ENCODE results near the gene GMCL2.

Gene GMCL2

DNA sequence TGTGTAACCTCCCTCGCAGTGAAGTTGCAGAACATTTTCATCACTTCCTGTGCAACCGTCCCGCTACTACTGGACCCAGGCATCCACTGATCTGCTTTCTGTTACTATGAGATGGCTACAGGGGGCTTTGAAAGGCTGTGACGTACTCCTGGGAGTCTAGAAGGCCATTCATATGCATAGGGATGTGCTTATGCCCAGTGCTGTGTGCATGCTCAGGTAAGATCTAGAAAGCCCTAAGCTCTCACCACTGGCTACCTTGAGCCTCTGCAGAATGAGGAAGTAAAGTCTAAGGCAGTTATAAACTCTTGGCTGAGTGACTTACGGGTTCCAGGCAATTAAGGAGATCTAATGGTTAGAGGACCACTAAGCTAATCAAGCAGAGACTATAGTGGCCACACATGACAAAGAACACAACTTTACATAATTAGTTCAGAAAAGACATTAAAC, 28.9 kb upstream of the GMCL2 start:
- no peak for DNase-seq (ENCODE audit: low read depth in 1 of 2, low spot score in 1 of 2)
- in situ Hi-C loops (cut with HindIII; ENCODE audit: low pct_unique_long_range_greater_than_20kb, low sequenced_read_pairs): no loop called here
- no peak for TF ChIP-seq JUND (IDR thresholded peaks at IDR 0.05; ENCODE audit: low read depth)

DNA sequence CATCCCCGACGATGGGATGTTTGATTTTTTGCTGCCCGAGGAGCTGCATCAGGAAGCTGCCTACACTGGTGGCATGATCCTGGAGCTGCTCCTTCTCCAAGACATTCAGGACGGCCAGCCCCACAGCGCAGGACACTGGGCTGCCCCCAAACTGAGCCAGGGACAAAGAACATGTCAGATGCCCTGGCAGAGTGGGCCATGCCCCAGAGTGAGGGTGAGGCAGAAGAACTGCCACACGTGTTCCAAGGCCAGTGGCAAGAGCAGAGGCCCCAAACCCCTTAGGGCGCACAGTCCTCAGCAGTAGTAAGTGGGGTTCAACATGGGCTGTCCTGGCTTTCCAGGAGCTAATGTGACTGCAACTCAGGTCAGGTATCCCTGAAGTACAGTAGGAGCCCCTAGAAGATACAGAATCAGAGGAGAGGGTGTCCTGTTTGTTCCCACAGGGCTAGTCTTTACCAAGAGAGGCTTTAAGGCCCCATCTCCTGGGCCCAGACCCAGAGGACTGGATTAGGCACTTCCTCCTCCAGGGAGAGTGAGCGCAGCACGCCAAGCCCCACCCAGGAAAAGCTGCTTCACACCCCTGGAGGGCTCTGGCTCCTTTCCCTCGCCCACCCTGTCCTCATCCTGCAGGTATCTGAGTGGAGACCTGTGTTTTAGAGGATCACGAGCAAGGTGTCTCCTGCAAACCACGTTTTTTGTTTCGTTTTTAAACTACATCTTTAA, 28.3 kb upstream of the GMCL2 start:
- DNase-seq (ENCODE audit: low read depth in 1 of 2, low spot score in 1 of 2): no peak
- in situ Hi-C loops (cut with HindIII; ENCODE audit: low pct_unique_long_range_greater_than_20kb, low sequenced_read_pairs): no loop called here
- no peak for TF ChIP-seq JUND (IDR thresholded peaks at IDR 0.05; ENCODE audit: low read depth)

DNA sequence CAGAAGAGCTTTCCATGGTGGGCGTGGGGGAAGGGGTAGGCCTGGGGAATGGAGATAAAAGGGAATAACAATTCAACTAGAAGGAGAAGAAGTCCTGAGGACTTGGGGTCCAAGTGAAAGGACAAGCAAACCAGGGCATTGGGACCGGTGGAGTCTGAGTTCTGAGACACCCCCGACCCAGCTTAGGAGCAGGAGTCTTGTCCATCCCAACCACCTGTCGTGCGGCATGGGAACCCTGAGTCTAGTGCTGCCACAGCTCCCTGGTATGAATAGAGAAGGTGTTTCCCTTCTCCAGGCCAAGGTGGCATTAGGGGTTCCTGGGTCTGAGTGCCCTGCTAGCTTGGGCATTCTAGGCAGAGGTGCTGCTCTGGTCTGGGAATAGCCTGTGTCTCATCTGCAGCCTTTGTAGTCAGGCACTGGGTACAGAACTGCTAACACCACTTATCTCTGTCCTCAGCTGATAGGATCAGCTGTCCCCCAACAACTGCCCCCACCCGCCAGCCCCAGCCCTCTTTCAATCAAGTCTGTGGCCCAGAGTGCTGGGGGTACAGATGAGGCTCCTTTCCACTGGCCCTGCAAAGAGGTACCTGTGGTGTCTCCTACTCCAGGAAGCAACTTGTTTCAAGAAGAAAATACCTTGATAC, 27.1 kb upstream of the GMCL2 start:
- in situ Hi-C loops (cut with HindIII; ENCODE audit: low pct_unique_long_range_greater_than_20kb, low sequenced_read_pairs): no loop called here
- DNase-seq (ENCODE audit: low read depth in 1 of 2, low spot score in 1 of 2): no peak
- TF ChIP-seq JUND (IDR thresholded peaks at IDR 0.05; ENCODE audit: low read depth): no peak

DNA sequence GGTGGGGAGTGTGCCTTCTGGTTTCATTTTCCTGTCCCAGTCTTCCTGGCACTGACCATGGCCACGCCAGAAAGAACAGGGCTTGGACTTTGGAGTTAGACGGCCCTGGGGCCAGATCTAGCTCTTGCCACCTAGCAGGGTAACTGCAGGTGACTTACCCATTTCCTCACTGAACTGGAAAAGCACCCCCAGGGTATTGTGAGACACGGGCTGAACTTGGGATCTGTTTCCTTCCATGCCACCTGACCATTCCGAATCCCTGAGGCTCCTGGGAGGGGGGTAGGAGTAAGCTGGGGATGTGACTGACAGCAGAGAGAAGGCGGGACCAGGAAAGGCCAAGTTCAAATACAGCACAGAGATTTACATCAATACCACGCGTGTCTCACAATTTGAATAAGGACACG, 26.6 kb upstream of the GMCL2 start:
- no peak for TF ChIP-seq JUND (IDR thresholded peaks at IDR 0.05; ENCODE audit: low read depth)
- peak in 1 of 2 experiments; percentile 83 for DNase-seq (ENCODE audit: low read depth in 1 of 2, low spot score in 1 of 2)

GRCh38 chr5:178213003-178213461, 25.9 kb upstream of the GMCL2 start:
- no peak for TF ChIP-seq JUND (IDR thresholded peaks at IDR 0.05; ENCODE audit: low read depth)
- DNase-seq (ENCODE audit: low read depth in 1 of 2, low spot score in 1 of 2): peak in 1 of 2 experiments; percentile 56
- in situ Hi-C loops (cut with HindIII; ENCODE audit: low pct_unique_long_range_greater_than_20kb, low sequenced_read_pairs): no loop called here

More for the DNA sequence above, 26.6 kb upstream of the GMCL2 start:
- in situ Hi-C loops (cut with HindIII; ENCODE audit: low pct_unique_long_range_greater_than_20kb, low sequenced_read_pairs): no loop called here

GRCh38 chr5:178212241-178213002, 25.3 kb upstream of the GMCL2 start:
- TF ChIP-seq JUND (IDR thresholded peaks at IDR 0.05; ENCODE audit: low read depth): no peak
- DNase-seq (ENCODE audit: low read depth in 1 of 2, low spot score in 1 of 2): no peak

GRCh38 chr5:178211095-178212048, 24.2 kb upstream of the GMCL2 start:
- TF ChIP-seq JUND (IDR thresholded peaks at IDR 0.05; ENCODE audit: low read depth): no peak
- peak in 1 of 2 experiments; percentile 29 for DNase-seq (ENCODE audit: low read depth in 1 of 2, low spot score in 1 of 2)
- in situ Hi-C loops (cut with HindIII; ENCODE audit: low pct_unique_long_range_greater_than_20kb, low sequenced_read_pairs): no loop called here

More at GRCh38 chr5:178212241-178213002, 25.3 kb upstream of the GMCL2 start:
- in situ Hi-C loops (cut with HindIII; ENCODE audit: low pct_unique_long_range_greater_than_20kb, low sequenced_read_pairs): no loop called here

DNA sequence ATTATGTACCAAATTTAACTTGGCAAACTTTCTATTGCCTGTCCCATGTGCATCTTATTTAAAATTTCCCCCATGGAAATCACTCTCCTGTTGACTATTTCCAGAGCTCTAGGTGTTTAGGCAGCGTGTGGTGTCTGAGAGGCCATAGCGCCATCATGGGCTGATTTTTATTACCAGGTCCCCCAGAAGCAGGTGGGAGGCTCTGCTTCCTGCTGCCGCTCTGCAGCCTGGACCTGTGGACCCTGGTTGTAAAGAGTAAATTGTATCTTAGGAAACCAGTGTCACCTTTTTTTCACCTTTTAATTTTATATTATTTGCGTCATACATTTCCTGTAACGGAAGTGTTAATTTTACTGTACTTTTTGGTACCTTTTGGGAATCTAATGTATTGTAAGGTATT, 23.5 kb upstream of the GMCL2 start:
- no peak for TF ChIP-seq JUND (IDR thresholded peaks at IDR 0.05; ENCODE audit: low read depth)
- DNase-seq (ENCODE audit: low read depth in 1 of 2, low spot score in 1 of 2): no peak
- in situ Hi-C loops (cut with HindIII; ENCODE audit: low pct_unique_long_range_greater_than_20kb, low sequenced_read_pairs): no loop called here

DNA sequence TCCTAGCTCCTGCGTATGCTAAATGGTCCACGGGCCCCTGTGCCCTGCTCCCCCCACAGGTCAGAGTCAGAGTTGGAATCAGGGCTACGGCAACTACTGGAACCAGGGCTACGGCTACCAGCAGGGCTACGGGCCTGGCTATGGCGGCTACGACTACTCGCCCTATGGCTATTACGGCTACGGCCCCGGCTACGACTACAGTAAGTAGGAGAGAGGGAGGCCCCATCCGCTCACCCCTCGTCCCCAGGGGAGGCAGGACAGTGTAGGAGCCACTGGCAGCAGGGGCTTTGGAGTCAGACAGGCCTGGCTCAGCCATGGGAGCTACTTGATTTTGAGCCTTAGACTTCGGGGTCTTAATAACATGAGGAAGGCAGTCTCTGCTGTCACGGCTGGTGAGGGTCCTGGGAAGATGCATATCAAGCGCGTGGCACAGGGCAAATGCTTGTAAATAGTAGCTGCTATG, 22.9 kb upstream of the GMCL2 start:
- in situ Hi-C loops (cut with HindIII; ENCODE audit: low pct_unique_long_range_greater_than_20kb, low sequenced_read_pairs): no loop called here
- no peak for DNase-seq (ENCODE audit: low read depth in 1 of 2, low spot score in 1 of 2)
- TF ChIP-seq JUND (IDR thresholded peaks at IDR 0.05; ENCODE audit: low read depth): no peak

- TF ChIP-seq JUND (IDR thresholded peaks at IDR 0.05; ENCODE audit: low read depth): no peak
- DNase-seq (ENCODE audit: low read depth in 1 of 2, low spot score in 1 of 2): no peak
- in situ Hi-C loops (cut with HindIII; ENCODE audit: low pct_unique_long_range_greater_than_20kb, low sequenced_read_pairs): no loop called here
Observed at GRCh38 chr5:178209334-178210072, 22.3 kb upstream of the GMCL2 start.

- in situ Hi-C loops (cut with HindIII; ENCODE audit: low pct_unique_long_range_greater_than_20kb, low sequenced_read_pairs): no loop called here
- no peak for TF ChIP-seq JUND (IDR thresholded peaks at IDR 0.05; ENCODE audit: low read depth)
- DNase-seq (ENCODE audit: low read depth in 1 of 2, low spot score in 1 of 2): no peak
Observed at GRCh38 chr5:178208540-178209227, 21.5 kb upstream of the GMCL2 start.

Data from T47D (cell line).